Activated naive CD4-positive, alpha-beta T cell treated with anti-CD3 and anti-CD28 coated beads for 36 hours (primary cell): Measurements from ENCODE around the gene WDR5B. TPM values are rescaled to one million over a fixed set of nuclear protein-coding genes. Genes with fewer than 3 reads are reported as not detected.

Source experiments
- CTCF ChIA-PET: fragments of 350-600 bp; sonication (Branson Sonifier 250); formaldehyde crosslinking; loops from one replicate; lab custom pipeline; 2021; ENCODE audit warnings: antibody characterized with exemption; lab: Charles Lee
- DNase-seq: peaks from one replicate; pipeline ENCODE4 v3.0.0-alpha.2; 2020
- H3K27ac Mint-ChIP-seq: one replicate; pipeline ENCODE4 v1.8.0; 2021; ENCODE audit warnings: mild to moderate bottlenecking, mixed read lengths
- H3K27me3 Mint-ChIP-seq: one replicate; pipeline ENCODE4 v1.8.0; 2021; ENCODE audit warnings: low read depth, mixed read lengths
- H3K36me3 Mint-ChIP-seq: one replicate; pipeline ENCODE4 v1.8.0; 2021; ENCODE audit warnings: low read depth, mixed read lengths
- H3K4me1 Mint-ChIP-seq: one replicate; pipeline ENCODE4 v1.8.0; 2021; ENCODE audit warnings: low read depth, mixed read lengths
- H3K4me3 Mint-ChIP-seq: one replicate; pipeline ENCODE4 v1.8.0; 2021; ENCODE audit warnings: mild to moderate bottlenecking, moderate library complexity, mixed read lengths
- H3K9me3 Mint-ChIP-seq: one replicate; pipeline ENCODE4 v1.8.0; 2021; ENCODE audit warnings: mixed read lengths
- intact Hi-C: fragments of 100-400 bp; cut with micrococcal nuclease; formaldehyde crosslinking; loops from one replicate; pipeline ENCODE4 v1.15.1; 2023
- total RNA-seq, 2 experiments: library from RNA; stranded (reverse); gene quantifications; one replicate each; pipeline ENCODE4 v1.2.3, GENCODE V29; 2021

WDR5B gene
- total RNA-seq, 2 experiments from 2014 or later, result 2.3 to 2.9 TPM

- H3K27ac Mint-ChIP-seq, result no peak overlapping the region
Observed at GRCh38 chr3:122435950-122436349, 20.1 kb upstream of the WDR5B start.

GRCh38 chr3:122430371-122430770 is 14.5 kb upstream of the WDR5B start:
- no peak for DNase-seq
- peaks cover 9% of the 10 kb centered on the region for H3K9me3 Mint-ChIP-seq
- CTCF ChIA-PET, result no interaction called here
- intact Hi-C loops, result no loop called here
- peaks cover 19% of the 10 kb centered on the region for H3K4me1 Mint-ChIP-seq
- no peak overlapping the region for H3K4me3 Mint-ChIP-seq
- H3K27me3 Mint-ChIP-seq, result no peaks in the 10 kb centered on the region
- no peak overlapping the region for H3K27ac Mint-ChIP-seq
- peaks cover 65% of the 10 kb centered on the region for H3K36me3 Mint-ChIP-seq

More at GRCh38 chr3:122435950-122436349, 20.1 kb upstream of the WDR5B start:
- CTCF ChIA-PET, result no interaction called here
- Mint-ChIP-seq H3K36me3 (peaks cover 65% of the 10 kb centered on the region), H3K4me3 (no peak overlapping the region), H3K4me1 (no peaks in the 10 kb centered on the region), H3K27me3 (no peaks in the 10 kb centered on the region), H3K9me3 (peaks cover 5% of the 10 kb centered on the region)
- intact Hi-C loops, result no loop called here
- DNase-seq, result no peak

- Mint-ChIP-seq H3K4me1 (peaks cover 20% of the 10 kb centered on the region), H3K27me3 (no peaks in the 10 kb centered on the region), H3K27ac (peak overlapping the region; percentile 63), H3K9me3 (peaks cover 9% of the 10 kb centered on the region), H3K4me3 (no peak overlapping the region), H3K36me3 (peaks cover 59% of the 10 kb centered on the region)
- intact Hi-C loops, result loop anchor here (1.0 kb wide), 4 partner anchors 12 to 182 kb away; partner anchors contain the start of gene WDR5B
- CTCF ChIA-PET, result interaction anchor here (1.0 kb wide), 1 partner anchor 251 kb away, joined by 3 read pairs; no protein-coding TSS in a partner anchor
- no peak for DNase-seq
Observed at GRCh38 chr3:122427857-122428471, 12.1 kb upstream of the WDR5B start.

DNA sequence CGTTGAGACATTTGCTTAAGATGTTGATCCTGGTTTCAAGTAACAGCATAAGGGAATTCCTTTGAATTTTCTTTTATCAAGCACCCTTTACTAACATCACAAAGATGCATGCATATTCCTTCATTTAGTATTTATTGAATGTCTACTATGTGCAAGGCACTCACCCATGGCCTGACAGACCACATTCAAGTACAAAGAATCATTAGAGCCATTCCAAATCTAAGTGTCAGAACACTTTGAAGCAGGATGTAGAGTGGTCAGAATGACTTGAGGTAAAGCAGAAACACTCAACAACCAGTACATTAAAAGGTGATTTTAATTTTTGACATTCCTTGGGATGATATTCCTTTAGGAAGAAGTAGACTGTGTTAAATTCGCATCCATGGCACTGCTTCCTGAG is 6.0 kb upstream of the WDR5B start:
- intact Hi-C loops, result no loop called here
- Mint-ChIP-seq H3K27ac (no peak overlapping the region), H3K36me3 (peaks cover 34% of the 10 kb centered on the region), H3K4me3 (no peak overlapping the region), H3K9me3 (no peaks in the 10 kb centered on the region), H3K4me1 (peaks cover 10% of the 10 kb centered on the region), H3K27me3 (no peaks in the 10 kb centered on the region)
- CTCF ChIA-PET, result no interaction called here
- no peak for DNase-seq

- H3K9me3 Mint-ChIP-seq, result no peaks in the 10 kb centered on the region
- intact Hi-C loops, result no loop called here
- H3K4me1 Mint-ChIP-seq, result peaks cover 16% of the 10 kb centered on the region
- H3K27me3 Mint-ChIP-seq, result no peaks in the 10 kb centered on the region
- no peak overlapping the region for H3K4me3 Mint-ChIP-seq
- CTCF ChIA-PET, result interaction anchor here (0.6 kb wide), 1 partner anchor 274 kb away, joined by 4 read pairs; no protein-coding TSS in a partner anchor
- H3K27ac Mint-ChIP-seq, result no peak overlapping the region
- peaks cover 27% of the 10 kb centered on the region for H3K36me3 Mint-ChIP-seq
- no peak for DNase-seq
Observed at GRCh38 chr3:122421101-122421500, 5.2 kb upstream of the WDR5B start.

DNA sequence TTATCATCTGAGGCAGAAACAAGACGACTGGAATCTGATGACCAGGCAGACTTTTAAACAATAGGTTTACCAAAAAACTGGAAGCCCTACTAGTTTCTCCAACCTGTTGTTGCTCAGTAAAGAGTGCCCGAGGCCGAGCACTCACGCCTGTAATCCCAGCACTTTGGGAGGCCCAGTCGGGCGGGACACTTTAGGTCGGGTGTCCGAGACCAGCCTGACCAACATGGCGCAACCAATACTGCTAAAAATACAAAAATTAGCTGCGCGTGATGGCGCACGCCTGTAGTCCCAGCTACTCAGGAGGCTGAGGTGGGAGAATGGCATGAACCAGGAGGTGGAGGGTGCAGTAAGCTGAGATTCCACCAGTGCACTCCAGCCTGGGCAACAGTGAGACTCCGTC is 1.1 kb upstream of the WDR5B start:
- CTCF ChIA-PET, result interaction anchor here (1.1 kb wide), 1 partner anchor 263 kb away, joined by 6 read pairs; the partner anchor contains the start of gene PARP14
- no peak for DNase-seq
- intact Hi-C loops, result loop anchor here (1.0 to 5.0 kb wide), 14 partner anchors 11 to 1168 kb away; partner anchors contain the start of genes DTX3L, FAM162A, GOLGB1 and HACD2
- Mint-ChIP-seq H3K4me1 (peaks cover 48% of the 10 kb centered on the region), H3K27ac (peak overlapping the region; percentile 98), H3K9me3 (no peaks in the 10 kb centered on the region), H3K27me3 (no peaks in the 10 kb centered on the region), H3K36me3 (peaks cover 23% of the 10 kb centered on the region), H3K4me3 (peak overlapping the region; percentile 95)

- peak overlapping the region; percentile 95 for H3K4me3 Mint-ChIP-seq
- H3K9me3 Mint-ChIP-seq, result no peaks in the 10 kb centered on the region
- DNase-seq, result peak; percentile 62
- intact Hi-C loops, result loop anchor here (5.0 kb wide), 2 partner anchors 268 to 787 kb away; partner anchors contain the start of gene SEC22A
- H3K36me3 Mint-ChIP-seq, result peaks cover 17% of the 10 kb centered on the region
- H3K27me3 Mint-ChIP-seq, result no peaks in the 10 kb centered on the region
- peaks cover 56% of the 10 kb centered on the region for H3K4me1 Mint-ChIP-seq
- CTCF ChIA-PET, result interaction anchor here (0.6 to 1.7 kb wide), 6 partner anchors 9 to 144 kb away, joined by 3 to 10 read pairs (median 4); partner anchors contain the start of gene FAM162A
- H3K27ac Mint-ChIP-seq, result peak overlapping the region; percentile 98
Observed at GRCh38 chr3:122415104-122415744, 638 bp downstream of the WDR5B start.

GRCh38 chr3:122414391-122414790 is 1.5 kb downstream of the WDR5B start:
- Mint-ChIP-seq H3K36me3 (peaks cover 21% of the 10 kb centered on the region), H3K27me3 (no peaks in the 10 kb centered on the region), H3K9me3 (no peaks in the 10 kb centered on the region), H3K4me3 (peak overlapping the region; percentile 95), H3K27ac (peak overlapping the region; percentile 98), H3K4me1 (peaks cover 60% of the 10 kb centered on the region)
- CTCF ChIA-PET, result interaction anchor here (1.0 to 1.7 kb wide), 2 partner anchors 21 to 30 kb away, joined by 4 to 10 read pairs; partner anchors contain the start of gene FAM162A
- intact Hi-C loops, result no loop called here
- DNase-seq, result no peak

- Mint-ChIP-seq H3K4me3 (no peak overlapping the region), H3K27ac (peak overlapping the region; percentile 74), H3K4me1 (peaks cover 60% of the 10 kb centered on the region), H3K27me3 (no peaks in the 10 kb centered on the region), H3K36me3 (peaks cover 28% of the 10 kb centered on the region), H3K9me3 (no peaks in the 10 kb centered on the region)
- DNase-seq, result peak; percentile 21
- CTCF ChIA-PET, result interaction anchor here (1.5 kb wide), 1 partner anchor 17 kb away, joined by 5 read pairs; no protein-coding TSS in a partner anchor
- intact Hi-C loops, result no loop called here
Observed at GRCh38 chr3:122410639-122411038, 5.2 kb downstream of the WDR5B start.

GRCh38 chr3:122410111-122410510 is 5.8 kb downstream of the WDR5B start:
- intact Hi-C loops, result no loop called here
- Mint-ChIP-seq H3K9me3 (no peaks in the 10 kb centered on the region), H3K27me3 (no peaks in the 10 kb centered on the region), H3K36me3 (peaks cover 28% of the 10 kb centered on the region), H3K4me1 (peaks cover 60% of the 10 kb centered on the region), H3K27ac (peak overlapping the region; percentile 31), H3K4me3 (no peak overlapping the region)
- CTCF ChIA-PET, result interaction anchor here (1.5 kb wide), 1 partner anchor 17 kb away, joined by 5 read pairs; no protein-coding TSS in a partner anchor
- DNase-seq, result no peak

GRCh38 chr3:122409446-122409845 is 6.4 kb downstream of the WDR5B start:
- no peak overlapping the region for H3K4me3 Mint-ChIP-seq
- no peaks in the 10 kb centered on the region for H3K9me3 Mint-ChIP-seq
- intact Hi-C loops, result no loop called here
- CTCF ChIA-PET, result interaction anchor here (2.1 kb wide), 1 partner anchor 18 kb away, joined by 8 read pairs; no protein-coding TSS in a partner anchor
- peaks cover 54% of the 10 kb centered on the region for H3K4me1 Mint-ChIP-seq
- H3K27me3 Mint-ChIP-seq, result no peaks in the 10 kb centered on the region
- peaks cover 22% of the 10 kb centered on the region for H3K36me3 Mint-ChIP-seq
- H3K27ac Mint-ChIP-seq, result peak overlapping the region; percentile 50
- DNase-seq, result no peak

DNA sequence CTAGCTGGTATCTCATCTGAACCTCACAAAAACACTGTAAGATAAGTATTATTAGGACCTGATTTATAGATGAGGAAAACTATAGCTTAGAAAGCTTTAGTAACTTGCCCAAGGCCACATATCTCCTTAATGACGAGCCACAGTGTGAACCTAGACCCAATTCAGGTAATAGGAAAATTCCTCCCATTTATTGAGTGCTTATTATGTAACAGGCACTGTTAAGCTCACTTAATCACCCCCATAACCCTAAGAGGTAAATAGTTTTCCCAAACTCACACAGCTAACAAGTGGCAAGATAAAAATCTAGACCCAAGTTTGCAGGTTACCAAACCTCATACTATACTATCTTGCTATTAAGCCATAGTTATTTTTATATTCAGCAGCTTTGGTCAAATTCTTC is 7.9 kb downstream of the WDR5B start:
- Mint-ChIP-seq H3K27me3 (no peaks in the 10 kb centered on the region), H3K4me1 (peaks cover 39% of the 10 kb centered on the region), H3K9me3 (no peaks in the 10 kb centered on the region), H3K27ac (peak overlapping the region; percentile 4), H3K4me3 (no peak overlapping the region), H3K36me3 (peaks cover 24% of the 10 kb centered on the region)
- intact Hi-C loops, result no loop called here
- DNase-seq, result no peak
- CTCF ChIA-PET, result interaction anchor here (1.0 to 2.1 kb wide), 3 partner anchors 14 to 94 kb away, joined by 3 to 8 read pairs (median 7); no protein-coding TSS in a partner anchor
